GM12878 (cell line): ENCODE results near the gene EGFR. TPM values are rescaled to one million over a fixed set of nuclear protein-coding genes. Genes with fewer than 3 reads are reported as not detected.

ENCODE experiments used
- ATAC-seq: fragments of 200-7000 bp; cut with Tn5 transposase; 3 replicates; pipeline ENCODE4 v1.9.1; 2020; ENCODE audit warnings: mild to moderate bottlenecking, moderate library complexity
- BruUV-seq: library from RNA; stranded (reverse); fragments of 400-500 nt; replicated peaks from 2 replicates; lab custom pipeline; 2021; lab: Mats Ljungman, UMichigan
- CTCF ChIA-PET: fragments of 300-600 bp; sonication (Branson Sonifier 250); formaldehyde crosslinking; extraction: SDS; loops from one replicate; lab custom pipeline; 2021; ENCODE audit warnings: inconsistent platforms; lab: Yijun Ruan, JAX
- POLR2A ChIA-PET: fragments of 350-600 bp; formaldehyde crosslinking; extraction: SDS; loops from one replicate; lab custom pipeline; 2021; ENCODE audit warnings: inconsistent platforms; lab: Charles Lee
- RAD21 ChIA-PET: fragments of 300-600 bp; sonication (Branson Sonifier 250); formaldehyde crosslinking; loops from one replicate; lab custom pipeline; 2023; ENCODE audit warnings: antibody characterized with exemption; ENCODE audit not compliant: unreplicated experiment; lab: Charles Lee
- SMC1A ChIA-PET: fragments of 300-600 bp; sonication (Branson Sonifier 250); formaldehyde crosslinking; loops from one replicate; lab custom pipeline; 2023; ENCODE audit not compliant: unreplicated experiment, uncharacterized antibody; lab: Charles Lee
- DNase-seq: peaks from one replicate; pipeline ENCODE4 v3.0.0-alpha.2; 2011; ENCODE audit warnings: low read depth, low spot score
- FAIRE-seq: peaks from 3 replicates; lab custom pipeline; 2011; peaks lifted over from hg19 to GRCh38; lab: Jason Lieb, UNC
- H2AFZ ChIP-seq: 2 replicates; pipeline ENCODE4 v1.6.0; 2011; ENCODE audit warnings: low read depth, low read length, control low read depth; ENCODE audit not compliant: control insufficient read depth
- H3K27ac ChIP-seq: 2 replicates; pipeline ENCODE4 v1.5.1; 2011; ENCODE audit warnings: control low read depth; ENCODE audit not compliant: control insufficient read depth, insufficient read depth
- H3K27me3 ChIP-seq, 2 experiments: replicated peaks in 1 of 2; 2 replicates each; pipeline versions ENCODE4 v1.6.0 to v1.6.1; 2011; ENCODE audit warnings: low read length in 1 of 2; ENCODE audit not compliant: control insufficient read depth in 2 of 2, insufficient read depth in 2 of 2
- H3K36me3 ChIP-seq, 2 experiments: 2 replicates each; pipeline ENCODE4 v1.5.1; 2011; ENCODE audit warnings: low read length in 1 of 2; ENCODE audit not compliant: control insufficient read depth in 2 of 2, insufficient read depth in 2 of 2
- H3K4me1 ChIP-seq: 2 replicates; pipeline ENCODE4 v1.6.1; 2011; ENCODE audit warnings: mild to moderate bottlenecking, low read length, moderate library complexity, mixed read lengths; ENCODE audit not compliant: control insufficient read depth, insufficient read depth
- H3K4me2 ChIP-seq: 2 replicates; pipeline ENCODE4 v1.6.0; 2011; ENCODE audit warnings: control low read depth; ENCODE audit not compliant: control insufficient read depth, insufficient read depth
- H3K4me3 ChIP-seq: fragments of 200-600 bp; sonication (generic); 2 replicates; pipeline ENCODE4 v1.5.1; 2016
- H3K79me2 ChIP-seq: 2 replicates; pipeline ENCODE4 v1.6.0; 2011; ENCODE audit warnings: low read length; ENCODE audit not compliant: control insufficient read depth, insufficient read depth
- H3K9ac ChIP-seq: 2 replicates; pipeline ENCODE4 v1.8.0; 2011; ENCODE audit warnings: low read length, control low read depth, mixed read lengths; ENCODE audit not compliant: control insufficient read depth, insufficient read depth
- H3K9me3 ChIP-seq: replicated peaks from 3 replicates; pipeline ENCODE4 v1.5.1; 2011; ENCODE audit warnings: mild to moderate bottlenecking, low read length; ENCODE audit not compliant: control insufficient read depth, insufficient read depth
- H4K20me1 ChIP-seq: 2 replicates; pipeline ENCODE4 v1.6.0; 2011; ENCODE audit not compliant: control insufficient read depth, insufficient read depth
- NR2C1 ChIP-seq: fragments of 450-650 bp; IDR thresholded peaks from 2 replicates; pipeline ENCODE4 v1.6.1; 2017; ENCODE audit warnings: antibody characterized with exemption, mild to moderate bottlenecking, moderate library complexity
- NR2F1 ChIP-seq: fragments of 450-650 bp; conservative IDR thresholded peaks from 2 replicates; pipeline ENCODE4 v1.6.1; 2017; ENCODE audit warnings: mild to moderate bottlenecking
- PAX8 ChIP-seq: fragments of 450-650 bp; IDR thresholded peaks from 2 replicates; pipeline ENCODE4 v1.6.1; 2017; ENCODE audit warnings: mild to moderate bottlenecking, moderate library complexity
- RUNX3 ChIP-seq: IDR thresholded peaks from 2 replicates; pipeline ENCODE4 v1.6.1; 2012; ENCODE audit warnings: low read length, inconsistent platforms
- SMAD5 ChIP-seq: IDR thresholded peaks from 2 replicates; pipeline ENCODE4 v1.6.1; 2016; ENCODE audit warnings: antibody characterized with exemption, low read depth
- WGBS: methylation state at CpG from one replicate; pipeline ENCODE4 v1.1.6; 2016; ENCODE audit warnings: low lambda C conversion rate; ENCODE audit not compliant: insufficient replicate concordance, insufficient coverage; ENCODE audit errors: missing lambda C conversion rate; 5-methylcytosine and 5-hydroxymethylcytosine counted together
- in situ Hi-C: fragments of 300-500 bp; cut with MboI; formaldehyde crosslinking; loops from 9 replicates; pipeline ENCODE4 v1.14.3; 2018; ENCODE audit warnings: mixed read lengths
- intact Hi-C: fragments of 100-400 bp; cut with micrococcal nuclease; formaldehyde crosslinking; loops from one replicate; pipeline ENCODE4 v1.14.2; 2022; ENCODE audit not compliant: unreplicated experiment
- polyA plus RNA-seq, 11 experiments: library from polyadenylated mRNA; depleted of rRNA in 4 of 11; unstranded in 6 of 11; stranded (reverse) in 5 of 11; fragments of >200 nt; fragmentation: Nextera tagmentation in 4 of 11; fragmentation: Illumina TruSeq in 1 of 11; extraction: Ambion mirVana in 4 of 11; extraction: Trizol in 1 of 11; gene quantifications; 1 replicate in 1 of 11; 2 replicates in 10 of 11; pipeline versions ENCODE4 v1.2.1 to v1.2.3, GENCODE V29; 2011 to 2016; ENCODE audit warnings: inconsistent platforms in 2 of 11, missing spikeins in 2 of 11, low read depth in 1 of 11
- total RNA-seq, 4 experiments: library from RNA; depleted of rRNA in 3 of 4; stranded (reverse); fragments of >200 nt in 3 of 4; fragmentation: Illumina TruSeq in 1 of 4; extraction: Trizol in 1 of 4; gene quantifications; 2 replicates each; pipeline versions ENCODE4 v1.2.1 to v1.2.3, GENCODE V29; 2013 to 2021

EGFR gene
- total and polyA plus RNA-seq, 10 of the 15 experiments (the other 5 are each of a cell fraction or from before 2014, with no cell fraction given) = 0.01 to 0.31 TPM; not detected in 8

DNA sequence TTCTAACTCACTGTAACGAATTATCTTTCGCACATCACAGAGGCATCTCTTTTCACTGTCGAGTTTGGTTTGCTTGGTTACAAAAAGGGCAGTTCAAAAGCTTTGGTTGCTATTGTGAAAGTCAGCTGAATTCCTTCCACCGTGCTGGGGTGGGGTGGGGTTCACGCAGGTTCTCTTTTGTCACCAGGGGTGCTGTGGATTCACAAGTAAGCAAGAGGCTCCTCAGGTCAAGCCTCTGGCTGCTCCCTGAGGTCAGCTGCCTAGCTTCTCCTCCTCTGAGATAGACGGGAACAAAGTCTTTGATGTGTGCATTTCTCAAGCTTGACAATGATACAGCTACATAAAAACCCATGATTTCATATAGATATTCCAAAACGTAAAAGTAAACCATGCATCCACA, 47.7 kb downstream of the EGFR start:
- H3K4me1 ChIP-seq = peaks cover 3% of the 10 kb centered on the region; the same call in 1 of the 2 replicates
- no peak for FAIRE-seq

DNA sequence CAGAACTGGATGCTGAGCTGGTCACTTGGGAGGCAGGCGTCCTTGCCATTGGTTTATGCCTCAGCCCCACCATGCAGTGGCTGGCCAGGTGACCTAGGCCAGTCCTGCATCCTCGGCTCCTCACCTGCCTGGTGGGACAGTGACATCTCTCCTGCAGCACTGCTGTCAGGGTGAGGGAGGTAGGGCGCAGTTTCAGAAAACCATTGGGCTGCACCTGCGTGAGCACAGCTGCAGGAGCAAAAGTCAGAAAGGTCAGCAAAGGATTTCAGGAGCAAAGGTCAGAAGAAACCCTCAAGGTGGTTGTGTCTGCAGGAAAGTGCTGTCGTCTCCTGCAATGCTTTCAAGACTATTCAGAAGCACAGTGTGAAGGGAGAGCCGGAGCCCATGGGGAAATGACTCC, 48.1 kb downstream of the EGFR start:
- no peaks in the 10 kb centered on the region for H3K27me3 ChIP-seq
- no TSS peak for BruUV-seq
- ChIA-PET CTCF (interaction anchor here (1.8 to 3.8 kb wide), 3 partner anchors 16 to 188 kb away, joined by 4 to 29 read pairs (median 4); no protein-coding TSS in a partner anchor), SMC1A (interaction anchor here (0.8 to 4.6 kb wide), 9 partner anchors 7 to 242 kb away, joined by 3 to 53 read pairs (median 5); no protein-coding TSS in a partner anchor), POLR2A (interaction anchor here (2.3 kb wide), 1 partner anchor 20 kb away, joined by 16 read pairs; no protein-coding TSS in a partner anchor), RAD21 (interaction anchor here (1.0 to 3.4 kb wide), 7 partner anchors 9 to 243 kb away, joined by 3 to 44 read pairs (median 9); no protein-coding TSS in a partner anchor)
- DNase-seq (no peak), FAIRE-seq (no peak), ATAC-seq (no peak)
- H3K4me1 ChIP-seq = peaks cover 3% of the 10 kb centered on the region; the same call in 1 of the 2 replicates
- no peak overlapping the region for H3K27ac ChIP-seq
- no peak overlapping the region for H3K4me3 ChIP-seq
- H3K79me2 ChIP-seq = no peaks in the 10 kb centered on the region
- in situ Hi-C loops (no loop called here), intact Hi-C loops (no loop called here)
- H2AFZ ChIP-seq = no peak overlapping the region
- H3K4me2 ChIP-seq = no peak overlapping the region
- no peaks in the 10 kb centered on the region for H3K9me3 ChIP-seq
- H3K9ac ChIP-seq = no peak overlapping the region
- 93% methylated on average over 6 of the region's 6 CpGs for WGBS
- H4K20me1 ChIP-seq = no peaks in the 10 kb centered on the region
- no peaks in the 10 kb centered on the region for H3K36me3 ChIP-seq
- TF ChIP-seq SMAD5 (no peak), NR2F1 (peak; percentile 29; the same call in 1 of the 2 replicates)

More for the DNA sequence above, 47.7 kb downstream of the EGFR start:
- H3K9ac ChIP-seq = no peak overlapping the region
- BruUV-seq = no TSS peak
- intact Hi-C loops (no loop called here), in situ Hi-C loops (no loop called here)
- H3K4me3 ChIP-seq = no peak overlapping the region
- no peak overlapping the region for H2AFZ ChIP-seq
- H3K36me3 ChIP-seq = no peaks in the 10 kb centered on the region
- ATAC-seq (no peak), DNase-seq (no peak)
- ChIA-PET POLR2A (interaction anchor here (0.6 to 2.3 kb wide), 2 partner anchors 20 to 1523 kb away, joined by 3 to 16 read pairs; no protein-coding TSS in a partner anchor), CTCF (interaction anchor here (1.1 to 3.8 kb wide), 5 partner anchors 9 to 189 kb away, joined by 4 to 29 read pairs (median 5); no protein-coding TSS in a partner anchor), RAD21 (interaction anchor here (1.0 to 3.4 kb wide), 8 partner anchors 9 to 243 kb away, joined by 3 to 44 read pairs (median 8); no protein-coding TSS in a partner anchor), SMC1A (interaction anchor here (0.8 to 4.6 kb wide), 13 partner anchors 8 to 243 kb away, joined by 3 to 53 read pairs (median 5); no protein-coding TSS in a partner anchor)
- H3K79me2 ChIP-seq = no peaks in the 10 kb centered on the region
- no peaks in the 10 kb centered on the region for H4K20me1 ChIP-seq
- WGBS = 76% methylated on average over 7 of the region's 7 CpGs
- H3K4me2 ChIP-seq = no peak overlapping the region
- TF ChIP-seq PAX8 (no peak), RUNX3 (no peak), NR2C1 (no peak)
- no peaks in the 10 kb centered on the region for H3K9me3 ChIP-seq
- H3K27ac ChIP-seq = no peak overlapping the region
- H3K27me3 ChIP-seq = no peaks in the 10 kb centered on the region
